NCI-H2196 treated with DMSO at 0.1 percent for 48 hours (cell line): Measurements from ENCODE around the gene ETF1.

Experiments used
- DNase-seq: peaks from one replicate; lab custom pipeline; 2025; ENCODE audit not compliant: unreplicated experiment; lab: John Stamatoyannopoulos, UW

Gene ETF1

GRCh38 chr5:138542956-138543729 is at the start of gene ETF1:
TSS of gene ETF1 (minus strand) at chr5:138543236. CDS start at chr5:138542918, 318 bp downstream.
- DNase-seq, result peak; percentile 99

- DNase-seq, result no peak
Observed at GRCh38 chr5:138588013-138588788, 45.2 kb upstream of the ETF1 start.

- DNase-seq, result no peak
Observed at GRCh38 chr5:138585157-138585556, 42.1 kb upstream of the ETF1 start.

- DNase-seq, result no peak
Observed at GRCh38 chr5:138583984-138584637, 41.1 kb upstream of the ETF1 start.

GRCh38 chr5:138582959-138583358 is 39.9 kb upstream of the ETF1 start:
- no peak for DNase-seq

- no peak for DNase-seq
Observed at GRCh38 chr5:138580777-138581176, 37.7 kb upstream of the ETF1 start.

- DNase-seq, result no peak
Observed at GRCh38 chr5:138580001-138580400, 37.0 kb upstream of the ETF1 start.

- no peak for DNase-seq
Observed at GRCh38 chr5:138579517-138579863, 36.5 kb upstream of the ETF1 start.

- DNase-seq, result no peak
Observed at GRCh38 chr5:138577452-138577851, 34.4 kb upstream of the ETF1 start.

- peak; percentile 98 for DNase-seq
Observed at GRCh38 chr5:138575194-138576015, 32.4 kb upstream of the ETF1 start, which contains the start of gene HSPA9. TSS of gene HSPA9 (minus strand) at chr5:138575401. CDS start at chr5:138575318, 83 bp downstream.

- DNase-seq, result no peak
Observed at GRCh38 chr5:138574744-138575193, 31.7 kb upstream of the ETF1 start.

GRCh38 chr5:138573949-138574670 is 31.1 kb upstream of the ETF1 start:
- no peak for DNase-seq

GRCh38 chr5:138573223-138573622 is 30.2 kb upstream of the ETF1 start:
- DNase-seq, result no peak

GRCh38 chr5:138570871-138571270 is 27.8 kb upstream of the ETF1 start:
- DNase-seq, result no peak

GRCh38 chr5:138569782-138570181 is 26.7 kb upstream of the ETF1 start:
- DNase-seq, result no peak

- DNase-seq, result no peak
Observed at GRCh38 chr5:138568061-138568824, 25.2 kb upstream of the ETF1 start.

- DNase-seq, result no peak
Observed at GRCh38 chr5:138566792-138567191, 23.8 kb upstream of the ETF1 start.

- no peak for DNase-seq
Observed at GRCh38 chr5:138565100-138565821, 22.2 kb upstream of the ETF1 start.

- DNase-seq, result no peak
Observed at GRCh38 chr5:138564242-138564641, 21.2 kb upstream of the ETF1 start.
